ENCODE measurements around the gene RAD18.

GRCh38 chr3:8846176-8846575, 117.1 kb downstream of the RAD18 start:
- TF ChIP-seq, protein P1, sequence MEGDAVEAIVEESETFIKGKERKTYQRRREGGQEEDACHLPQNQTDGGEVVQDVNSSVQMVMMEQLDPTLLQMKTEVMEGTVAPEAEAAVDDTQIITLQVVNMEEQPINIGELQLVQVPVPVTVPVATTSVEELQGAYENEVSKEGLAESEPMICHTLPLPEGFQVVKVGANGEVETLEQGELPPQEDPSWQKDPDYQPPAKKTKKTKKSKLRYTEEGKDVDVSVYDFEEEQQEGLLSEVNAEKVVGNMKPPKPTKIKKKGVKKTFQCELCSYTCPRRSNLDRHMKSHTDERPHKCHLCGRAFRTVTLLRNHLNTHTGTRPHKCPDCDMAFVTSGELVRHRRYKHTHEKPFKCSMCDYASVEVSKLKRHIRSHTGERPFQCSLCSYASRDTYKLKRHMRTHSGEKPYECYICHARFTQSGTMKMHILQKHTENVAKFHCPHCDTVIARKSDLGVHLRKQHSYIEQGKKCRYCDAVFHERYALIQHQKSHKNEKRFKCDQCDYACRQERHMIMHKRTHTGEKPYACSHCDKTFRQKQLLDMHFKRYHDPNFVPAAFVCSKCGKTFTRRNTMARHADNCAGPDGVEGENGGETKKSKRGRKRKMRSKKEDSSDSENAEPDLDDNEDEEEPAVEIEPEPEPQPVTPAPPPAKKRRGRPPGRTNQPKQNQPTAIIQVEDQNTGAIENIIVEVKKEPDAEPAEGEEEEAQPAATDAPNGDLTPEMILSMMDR (IDR thresholded peaks at IDR 0.05): no peak
- no peak for TF ChIP-seq POLR2A (IDR thresholded peaks at IDR 0.05)
